ENCODE measurements around the gene FSTL5.
"Not testable (repeated sequence)": the region's sequence is repeated elsewhere in the genome, so short reads cannot be mapped to it uniquely, and the experiment has no call there.

The FSTL5 gene

GRCh38 chr4:162163892-162164759 is at the start of gene FSTL5:
Gene FSTL5 (minus strand): TSS chr4:162164000. CDS start chr4:162111396, 52,604 bp downstream.
- TF ChIP-seq POLR2AphosphoS5 (IDR thresholded peaks at IDR 0.05; ENCODE audit: borderline replicate concordance, low read depth, low read length): no peak
- TF ChIP-seq EZH2 (IDR thresholded peaks at IDR 0.05): no peak
- no peak for TF ChIP-seq FOXP2 (optimal IDR thresholded peaks at IDR 0.05; ENCODE audit: control extremely low read depth, extremely low read length, insufficient read depth)
- H3K9me3 ChIP-seq (ENCODE audit: low read depth, low read length): no peaks in the 10 kb centered on the region
- peak within 1 kb of the TSS; percentile 82 for H3K4me3 ChIP-seq
- no peak for DNase-seq (ENCODE audit: low read depth, low spot score)
- no peak within 1 kb of the TSS for H3K9ac ChIP-seq (ENCODE audit: insufficient read length)
- no peak within 1 kb of the TSS for H3K27ac ChIP-seq
- H3K36me3 ChIP-seq (ENCODE audit: insufficient read depth, low read length): no peaks in the 10 kb centered on the region

GRCh38 chr4:162209706-162210105 is 45.9 kb upstream of the FSTL5 start:
- TF ChIP-seq FOXP2 (optimal IDR thresholded peaks at IDR 0.05; ENCODE audit: control extremely low read depth, extremely low read length, insufficient read depth) (no peak), POLR2AphosphoS5 (IDR thresholded peaks at IDR 0.05; ENCODE audit: borderline replicate concordance, low read depth, low read length) (no peak), EZH2 (IDR thresholded peaks at IDR 0.05) (no peak)
- Histone ChIP-seq H3K27ac (peak overlapping the region; percentile 44), H3K4me3 (0 out of 2 replicates have a peak overlapping the region, but pooled peaks have one; percentile 12), H3K9me3 (ENCODE audit: low read depth, low read length) (no peaks in the 10 kb centered on the region), H3K9ac (ENCODE audit: insufficient read length) (peak overlapping the region; percentile 20), H3K36me3 (ENCODE audit: insufficient read depth, low read length) (no peaks in the 10 kb centered on the region)
- DNase-seq (ENCODE audit: low read depth, low spot score): no peak

DNA sequence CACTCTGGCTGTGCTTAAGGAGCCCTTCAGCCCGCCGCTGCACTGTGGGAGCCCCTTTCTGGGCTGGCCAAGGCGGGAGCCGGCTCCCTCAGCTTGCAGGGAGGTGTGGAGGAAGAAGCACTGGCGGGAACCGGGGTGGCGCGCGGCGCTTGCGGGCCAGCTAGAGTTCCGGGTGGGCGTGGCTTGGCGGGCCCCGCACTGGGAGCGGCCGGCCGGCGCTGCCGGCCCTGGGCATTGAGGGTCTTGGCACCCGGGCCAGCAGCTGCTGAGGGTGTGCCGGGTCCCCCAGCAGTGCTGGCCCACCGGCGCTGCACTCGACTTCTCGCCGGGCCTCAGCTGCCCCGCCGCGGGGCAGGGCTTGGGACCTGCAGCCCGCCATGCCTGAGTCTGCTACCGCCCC is 39.7 kb upstream of the FSTL5 start:
- DNase-seq (ENCODE audit: low read depth, low spot score); H3K36me3 ChIP-seq (ENCODE audit: insufficient read depth, low read length); H3K4me3 ChIP-seq; H3K9ac ChIP-seq (ENCODE audit: insufficient read length); H3K9me3 ChIP-seq (ENCODE audit: low read depth, low read length); H3K27ac ChIP-seq: not testable (repeated sequence)

DNA sequence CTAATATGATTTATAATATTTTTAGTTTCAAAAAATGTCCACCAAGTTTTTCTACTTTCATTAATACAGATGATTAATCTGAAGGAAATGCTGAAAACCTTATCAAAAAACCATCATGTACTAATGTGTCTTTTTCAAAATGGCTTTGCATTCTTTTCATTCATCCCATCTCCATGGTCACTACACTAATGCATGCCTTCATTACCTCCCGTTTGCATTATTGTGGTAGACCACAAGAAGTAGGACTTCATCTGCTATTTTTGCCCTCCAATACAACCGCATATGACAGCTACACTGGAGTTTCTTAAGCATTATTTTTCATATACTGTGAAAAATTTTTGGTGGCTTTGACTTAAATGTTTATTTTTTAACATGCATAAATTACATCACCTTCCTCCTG is 37.9 kb upstream of the FSTL5 start:
- H3K9me3 ChIP-seq (ENCODE audit: low read depth, low read length): no peaks in the 10 kb centered on the region
- peak overlapping the region; percentile 52; the same call in 1 of the 2 replicates for H3K27ac ChIP-seq
- H3K4me3 ChIP-seq: no peak overlapping the region
- no peak for TF ChIP-seq POLR2AphosphoS5 (IDR thresholded peaks at IDR 0.05; ENCODE audit: borderline replicate concordance, low read depth, low read length)
- TF ChIP-seq FOXP2 (optimal IDR thresholded peaks at IDR 0.05; ENCODE audit: control extremely low read depth, extremely low read length, insufficient read depth): no peak
- TF ChIP-seq EZH2 (IDR thresholded peaks at IDR 0.05): no peak
- no peak for DNase-seq (ENCODE audit: low read depth, low spot score)
- H3K9ac ChIP-seq (ENCODE audit: insufficient read length): no peak overlapping the region
- no peaks in the 10 kb centered on the region for H3K36me3 ChIP-seq (ENCODE audit: insufficient read depth, low read length)

DNA sequence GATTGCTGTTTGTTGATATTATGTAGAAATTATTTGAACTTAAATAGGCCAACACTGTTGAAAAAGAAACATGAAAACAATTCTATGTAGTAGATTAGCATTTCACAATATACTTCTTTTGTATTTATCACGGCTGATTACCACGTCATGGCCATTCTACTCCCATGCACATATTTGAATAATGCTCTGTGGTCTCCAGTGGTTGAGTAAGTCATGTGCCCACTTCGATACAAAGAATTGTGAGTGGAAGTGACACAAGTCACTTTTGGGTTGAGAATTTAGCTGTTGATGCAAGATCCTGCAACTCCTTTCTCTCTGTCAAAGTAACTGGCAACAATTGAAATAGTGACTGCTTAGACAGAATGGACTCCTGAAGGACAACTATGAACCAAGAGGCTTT is 6.7 kb upstream of the FSTL5 start:
- TF ChIP-seq FOXP2 (optimal IDR thresholded peaks at IDR 0.05; ENCODE audit: control extremely low read depth, extremely low read length, insufficient read depth) (no peak), POLR2AphosphoS5 (IDR thresholded peaks at IDR 0.05; ENCODE audit: borderline replicate concordance, low read depth, low read length) (no peak), EZH2 (IDR thresholded peaks at IDR 0.05) (no peak)
- H3K4me3 ChIP-seq: no peak overlapping the region
- H3K36me3 ChIP-seq (ENCODE audit: insufficient read depth, low read length): no peaks in the 10 kb centered on the region
- H3K9me3 ChIP-seq (ENCODE audit: low read depth, low read length): no peaks in the 10 kb centered on the region
- no peak overlapping the region for H3K27ac ChIP-seq
- no peak overlapping the region for H3K9ac ChIP-seq (ENCODE audit: insufficient read length)
- no peak for DNase-seq (ENCODE audit: low read depth, low spot score)

GRCh38 chr4:162164906-162165510 is 1.2 kb upstream of the FSTL5 start:
- H3K4me3 ChIP-seq: peak overlapping the region; percentile 82

GRCh38 chr4:162162672-162163071 is 1.1 kb downstream of the FSTL5 start:
- no peak for DNase-seq (ENCODE audit: low read depth, low spot score)
- Histone ChIP-seq H3K9me3 (ENCODE audit: low read depth, low read length) (no peaks in the 10 kb centered on the region), H3K27ac (no peak overlapping the region), H3K4me3 (no peak overlapping the region), H3K36me3 (ENCODE audit: insufficient read depth, low read length) (no peaks in the 10 kb centered on the region), H3K9ac (ENCODE audit: insufficient read length) (no peak overlapping the region)
- TF ChIP-seq FOXP2 (optimal IDR thresholded peaks at IDR 0.05; ENCODE audit: control extremely low read depth, extremely low read length, insufficient read depth) (no peak), EZH2 (IDR thresholded peaks at IDR 0.05) (no peak), POLR2AphosphoS5 (IDR thresholded peaks at IDR 0.05; ENCODE audit: borderline replicate concordance, low read depth, low read length) (no peak)

More at GRCh38 chr4:162164906-162165510, 1.2 kb upstream of the FSTL5 start:
- no peaks in the 10 kb centered on the region for H3K9me3 ChIP-seq (ENCODE audit: low read depth, low read length)
- no peaks in the 10 kb centered on the region for H3K36me3 ChIP-seq (ENCODE audit: insufficient read depth, low read length)
- no peak overlapping the region for H3K9ac ChIP-seq (ENCODE audit: insufficient read length)
- no peak overlapping the region for H3K27ac ChIP-seq
- no peak for DNase-seq (ENCODE audit: low read depth, low spot score)
- TF ChIP-seq EZH2 (IDR thresholded peaks at IDR 0.05) (no peak), POLR2AphosphoS5 (IDR thresholded peaks at IDR 0.05; ENCODE audit: borderline replicate concordance, low read depth, low read length) (no peak), FOXP2 (optimal IDR thresholded peaks at IDR 0.05; ENCODE audit: control extremely low read depth, extremely low read length, insufficient read depth) (no peak)

GRCh38 chr4:162157241-162157640 is 6.6 kb downstream of the FSTL5 start:
- Histone ChIP-seq H3K4me3 (no peak overlapping the region), H3K36me3 (ENCODE audit: insufficient read depth, low read length) (no peaks in the 10 kb centered on the region), H3K27ac (no peak overlapping the region), H3K9ac (ENCODE audit: insufficient read length) (no peak overlapping the region), H3K9me3 (ENCODE audit: low read depth, low read length) (no peaks in the 10 kb centered on the region)
- no peak for TF ChIP-seq POLR2AphosphoS5 (IDR thresholded peaks at IDR 0.05; ENCODE audit: borderline replicate concordance, low read depth, low read length)
- TF ChIP-seq EZH2 (IDR thresholded peaks at IDR 0.05): no peak
- no peak for TF ChIP-seq FOXP2 (optimal IDR thresholded peaks at IDR 0.05; ENCODE audit: control extremely low read depth, extremely low read length, insufficient read depth)
- DNase-seq (ENCODE audit: low read depth, low spot score): no peak
